HL-60 (cell line): ENCODE measurements around the gene TTC9.

ENCODE experiments used
- GABPA ChIP-seq: IDR thresholded peaks from 2 replicates; pipeline ENCODE4 v1.6.1; 2012; ENCODE audit warnings: low read depth
- TF ChIP-seq, protein P1 (sequence below): IDR thresholded peaks from one replicate; pipeline ENCODE4 v1.5.1; 2011; ENCODE audit warnings: low read length, control low read depth, inconsistent platforms; ENCODE audit not compliant: insufficient read depth

DNA sequence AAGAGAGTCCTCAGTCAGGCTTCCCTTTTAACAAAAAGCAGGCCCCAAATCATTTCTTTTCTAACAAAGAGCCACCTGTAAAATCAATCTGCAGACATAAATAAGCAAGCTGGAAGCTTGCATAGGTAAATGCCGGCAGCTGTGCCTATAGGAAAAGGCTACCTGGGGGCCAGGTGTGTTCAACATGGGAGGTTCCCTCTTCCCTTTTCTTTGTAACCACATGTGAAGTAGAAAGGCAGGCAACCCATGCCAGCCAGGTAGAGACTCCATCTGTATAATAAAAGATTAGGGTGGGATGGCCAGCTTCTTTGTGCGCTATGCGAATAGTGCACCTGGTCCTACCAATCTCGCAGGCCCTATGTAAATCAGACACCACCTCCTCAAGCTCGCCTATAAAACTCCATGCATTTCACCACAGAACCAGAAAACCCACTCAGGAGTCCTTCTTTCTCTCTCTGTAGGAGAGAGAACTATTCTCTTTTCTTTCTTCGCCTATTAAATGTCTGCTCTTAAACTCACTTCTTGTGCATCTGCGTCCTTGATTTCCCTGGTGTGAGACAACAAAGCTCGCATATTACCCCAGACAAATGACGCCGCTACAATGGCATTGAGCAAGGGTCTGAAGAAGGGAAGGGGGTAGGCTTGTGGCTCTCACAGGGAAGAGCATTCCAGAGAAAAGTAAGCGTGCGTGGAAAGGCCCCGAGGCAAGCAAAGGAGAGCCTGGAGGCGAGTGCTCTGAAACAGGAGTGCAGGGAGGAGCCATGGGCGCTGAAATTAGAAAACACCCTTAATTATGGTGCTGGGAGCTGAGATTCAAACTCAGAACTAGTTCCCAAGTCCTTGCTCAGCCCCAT lies 67.2 kb downstream of the TTC9 start:
- no peak for TF ChIP-seq GABPA
- TF ChIP-seq, protein P1, sequence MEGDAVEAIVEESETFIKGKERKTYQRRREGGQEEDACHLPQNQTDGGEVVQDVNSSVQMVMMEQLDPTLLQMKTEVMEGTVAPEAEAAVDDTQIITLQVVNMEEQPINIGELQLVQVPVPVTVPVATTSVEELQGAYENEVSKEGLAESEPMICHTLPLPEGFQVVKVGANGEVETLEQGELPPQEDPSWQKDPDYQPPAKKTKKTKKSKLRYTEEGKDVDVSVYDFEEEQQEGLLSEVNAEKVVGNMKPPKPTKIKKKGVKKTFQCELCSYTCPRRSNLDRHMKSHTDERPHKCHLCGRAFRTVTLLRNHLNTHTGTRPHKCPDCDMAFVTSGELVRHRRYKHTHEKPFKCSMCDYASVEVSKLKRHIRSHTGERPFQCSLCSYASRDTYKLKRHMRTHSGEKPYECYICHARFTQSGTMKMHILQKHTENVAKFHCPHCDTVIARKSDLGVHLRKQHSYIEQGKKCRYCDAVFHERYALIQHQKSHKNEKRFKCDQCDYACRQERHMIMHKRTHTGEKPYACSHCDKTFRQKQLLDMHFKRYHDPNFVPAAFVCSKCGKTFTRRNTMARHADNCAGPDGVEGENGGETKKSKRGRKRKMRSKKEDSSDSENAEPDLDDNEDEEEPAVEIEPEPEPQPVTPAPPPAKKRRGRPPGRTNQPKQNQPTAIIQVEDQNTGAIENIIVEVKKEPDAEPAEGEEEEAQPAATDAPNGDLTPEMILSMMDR: no peak
